ENCODE data around the gene SAMD4B. TPM values are rescaled to one million over a fixed set of nuclear protein-coding genes. Genes with fewer than 3 reads are reported as not detected.

SAMD4B gene
- total RNA-seq, 1 experiment from 2014 or later, result 37.0 TPM

- Histone ChIP-seq H3K4me3 (no peak overlapping the region), H3K36me3 (peaks cover 82% of the 10 kb centered on the region), H3K27me3 (no peaks in the 10 kb centered on the region), H3K9me3 (no peaks in the 10 kb centered on the region)
- DNase-seq, result no peak
These were observed 5.3 kb downstream of the SAMD4B start for GRCh38 chr19:39347332-39348164.

GRCh38 chr19:39349326-39349725 lies 7.1 kb downstream of the SAMD4B start:
- Histone ChIP-seq H3K4me3 (no peak overlapping the region), H3K27me3 (no peaks in the 10 kb centered on the region), H3K9me3 (no peaks in the 10 kb centered on the region), H3K36me3 (peaks cover 88% of the 10 kb centered on the region)
- no peak for DNase-seq

GRCh38 chr19:39350156-39350555 lies 7.9 kb downstream of the SAMD4B start:
- no peak for DNase-seq
- no peak overlapping the region for H3K4me3 ChIP-seq
- H3K36me3 ChIP-seq, result peaks cover 90% of the 10 kb centered on the region
- no peaks in the 10 kb centered on the region for H3K27me3 ChIP-seq
- H3K9me3 ChIP-seq, result no peaks in the 10 kb centered on the region

GRCh38 chr19:39351537-39352064 lies 9.4 kb downstream of the SAMD4B start:
- H3K27me3 ChIP-seq, result no peaks in the 10 kb centered on the region
- no peaks in the 10 kb centered on the region for H3K9me3 ChIP-seq
- H3K36me3 ChIP-seq, result peaks cover 91% of the 10 kb centered on the region
- no peak for DNase-seq
- H3K4me3 ChIP-seq, result no peak overlapping the region

- H3K4me3 ChIP-seq, result no peak overlapping the region
- H3K27me3 ChIP-seq, result no peaks in the 10 kb centered on the region
- H3K9me3 ChIP-seq, result no peaks in the 10 kb centered on the region
- peaks cover 92% of the 10 kb centered on the region for H3K36me3 ChIP-seq
- no peak for DNase-seq
These were observed 10.4 kb downstream of the SAMD4B start for GRCh38 chr19:39352381-39353255.

- DNase-seq, result no peak
- H3K4me3 ChIP-seq, result no peak overlapping the region
- no peaks in the 10 kb centered on the region for H3K27me3 ChIP-seq
- peaks cover 92% of the 10 kb centered on the region for H3K36me3 ChIP-seq
- H3K9me3 ChIP-seq, result no peaks in the 10 kb centered on the region
These were observed 13.0 kb downstream of the SAMD4B start for GRCh38 chr19:39355253-39355652.

GRCh38 chr19:39356073-39356472 lies 13.9 kb downstream of the SAMD4B start:
- Histone ChIP-seq H3K36me3 (peaks cover 92% of the 10 kb centered on the region), H3K4me3 (no peak overlapping the region), H3K27me3 (no peaks in the 10 kb centered on the region), H3K9me3 (no peaks in the 10 kb centered on the region)
- DNase-seq, result no peak

GRCh38 chr19:39356647-39357046 lies 14.4 kb downstream of the SAMD4B start:
- Histone ChIP-seq H3K36me3 (peaks cover 92% of the 10 kb centered on the region), H3K4me3 (no peak overlapping the region), H3K27me3 (no peaks in the 10 kb centered on the region), H3K9me3 (no peaks in the 10 kb centered on the region)
- DNase-seq, result no peak

- Histone ChIP-seq H3K9me3 (no peaks in the 10 kb centered on the region), H3K27me3 (no peaks in the 10 kb centered on the region), H3K36me3 (peaks cover 95% of the 10 kb centered on the region), H3K4me3 (no peak overlapping the region)
- DNase-seq, result no peak
These were observed 16.8 kb downstream of the SAMD4B start for GRCh38 chr19:39359026-39359425.

- no peak for DNase-seq
- H3K9me3 ChIP-seq, result no peaks in the 10 kb centered on the region
These were observed 18.4 kb downstream of the SAMD4B start for GRCh38 chr19:39360599-39360998.

GRCh38 chr19:39362682-39363657 lies 20.7 kb downstream of the SAMD4B start:
- Histone ChIP-seq H3K36me3 (peaks cover 85% of the 10 kb centered on the region), H3K9me3 (no peaks in the 10 kb centered on the region), H3K4me3 (no peak overlapping the region), H3K27me3 (no peaks in the 10 kb centered on the region)
- DNase-seq, result peak; percentile 44

More at GRCh38 chr19:39360599-39360998, 18.4 kb downstream of the SAMD4B start:
- H3K36me3 ChIP-seq, result peaks cover 89% of the 10 kb centered on the region
- no peaks in the 10 kb centered on the region for H3K27me3 ChIP-seq
- no peak overlapping the region for H3K4me3 ChIP-seq

- Histone ChIP-seq H3K4me3 (no peak overlapping the region), H3K27me3 (no peaks in the 10 kb centered on the region), H3K9me3 (no peaks in the 10 kb centered on the region), H3K36me3 (peaks cover 81% of the 10 kb centered on the region)
- DNase-seq, result no peak
These were observed 21.8 kb downstream of the SAMD4B start for GRCh38 chr19:39363901-39364457.

GRCh38 chr19:39365531-39365930 lies 23.3 kb downstream of the SAMD4B start:
- Histone ChIP-seq H3K36me3 (peaks cover 81% of the 10 kb centered on the region), H3K27me3 (no peaks in the 10 kb centered on the region), H3K4me3 (no peak overlapping the region), H3K9me3 (no peaks in the 10 kb centered on the region)
- no peak for DNase-seq

GRCh38 chr19:39369200-39369599 lies 27.0 kb downstream of the SAMD4B start:
- H3K9me3 ChIP-seq, result no peaks in the 10 kb centered on the region
- no peaks in the 10 kb centered on the region for H3K27me3 ChIP-seq
- H3K36me3 ChIP-seq, result peaks cover 76% of the 10 kb centered on the region
- no peak for DNase-seq
- no peak overlapping the region for H3K4me3 ChIP-seq

- H3K4me3 ChIP-seq, result no peak overlapping the region
- no peaks in the 10 kb centered on the region for H3K9me3 ChIP-seq
- DNase-seq, result no peak
- H3K36me3 ChIP-seq, result peaks cover 82% of the 10 kb centered on the region
- no peaks in the 10 kb centered on the region for H3K27me3 ChIP-seq
These were observed 28.5 kb downstream of the SAMD4B start for GRCh38 chr19:39370735-39371134.

All from MG63 (cell line).